GM18858 (cell line): ENCODE results near the gene ADGRG4.

Experiments used
- ATAC-seq: cut with Tn5 transposase; IDR thresholded peaks from one replicate; pipeline ENCODE4 v1.9.1; 2021; ENCODE audit not compliant: unreplicated experiment

The ADGRG4 gene

DNA sequence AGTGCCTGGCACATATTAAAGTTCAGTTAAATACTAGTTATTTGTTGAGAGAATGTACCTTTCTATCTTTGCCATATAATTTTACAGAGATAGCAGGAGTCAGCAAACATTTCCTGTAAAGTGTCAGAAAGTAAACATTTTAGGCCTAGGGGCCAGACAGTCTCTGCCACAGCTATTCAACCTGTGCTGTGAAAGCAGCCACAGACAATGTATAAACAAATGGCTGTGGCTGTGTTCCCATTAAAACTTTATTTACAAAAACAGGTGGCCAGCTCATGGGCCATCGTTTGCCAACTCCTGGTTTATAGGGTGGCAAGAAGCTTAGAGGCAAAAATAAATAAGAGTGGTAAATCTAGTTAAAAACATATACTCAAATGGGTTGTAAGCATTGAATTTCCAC lies 153.0 kb downstream of the ADGRG4 start:
- no peak for ATAC-seq

GRCh38 chrX:136456133-136456532 lies 155.4 kb downstream of the ADGRG4 start:
- no peak for ATAC-seq

DNA sequence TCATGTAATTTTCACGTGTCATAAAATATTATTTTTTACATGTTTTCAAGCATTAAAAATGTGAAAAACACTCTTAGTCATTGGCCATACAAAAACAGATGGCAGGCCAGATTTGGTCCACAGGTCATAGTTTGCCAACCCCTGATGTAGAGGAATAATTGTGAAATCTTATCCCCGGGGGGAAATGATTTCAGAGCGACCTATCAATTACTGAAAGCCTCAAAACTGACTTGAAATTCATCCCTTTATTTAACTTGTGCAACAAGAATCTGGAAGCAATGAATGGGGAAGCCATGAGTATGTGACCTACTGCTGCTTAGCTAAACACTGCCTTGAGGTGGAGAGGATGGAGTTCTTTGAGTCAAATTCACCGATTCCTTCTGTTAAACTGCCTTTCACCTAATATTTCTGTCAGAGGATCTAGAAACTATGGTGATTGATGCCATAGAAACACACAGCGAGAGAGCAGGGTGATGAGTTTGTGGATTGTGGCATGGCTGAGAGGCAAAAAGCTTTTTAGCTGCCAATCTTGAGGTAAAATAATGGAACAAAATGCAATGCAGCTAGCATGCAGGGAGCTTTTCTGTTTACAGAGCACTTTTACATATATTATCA lies 156.6 kb downstream of the ADGRG4 start:
- no peak for ATAC-seq

DNA sequence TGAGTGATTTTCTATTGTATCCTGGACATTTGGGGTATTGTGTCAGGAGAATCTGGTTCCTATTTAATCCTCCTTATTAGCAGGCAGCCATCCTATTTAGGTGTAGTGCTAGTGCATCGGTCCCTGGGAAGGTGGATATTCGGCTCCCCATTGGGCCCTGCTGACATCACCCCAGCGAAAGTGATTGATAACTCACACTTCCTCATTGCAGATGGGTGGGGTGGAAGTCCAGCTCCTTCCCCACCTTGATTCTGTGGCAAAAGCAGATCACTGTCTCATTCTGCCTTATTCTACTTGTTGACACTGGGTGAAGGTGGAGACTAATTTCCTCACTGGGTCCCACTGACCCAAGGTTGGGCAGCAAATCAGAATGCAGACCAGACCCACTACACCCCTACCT lies 163.8 kb downstream of the ADGRG4 start:
- no peak for ATAC-seq
